NOMO-1 treated with dmso at 0.1 percent for 144 hours (cell line): Measurements from ENCODE around the gene DNAH12.
A peak's percentile ranks its signal among the peaks of the same experiment; 100 is the strongest.

Experiments
- DNase-seq: peaks from one replicate; lab custom pipeline; 2025; ENCODE audit not compliant: unreplicated experiment; lab: John Stamatoyannopoulos, UW

Gene DNAH12, protein sequence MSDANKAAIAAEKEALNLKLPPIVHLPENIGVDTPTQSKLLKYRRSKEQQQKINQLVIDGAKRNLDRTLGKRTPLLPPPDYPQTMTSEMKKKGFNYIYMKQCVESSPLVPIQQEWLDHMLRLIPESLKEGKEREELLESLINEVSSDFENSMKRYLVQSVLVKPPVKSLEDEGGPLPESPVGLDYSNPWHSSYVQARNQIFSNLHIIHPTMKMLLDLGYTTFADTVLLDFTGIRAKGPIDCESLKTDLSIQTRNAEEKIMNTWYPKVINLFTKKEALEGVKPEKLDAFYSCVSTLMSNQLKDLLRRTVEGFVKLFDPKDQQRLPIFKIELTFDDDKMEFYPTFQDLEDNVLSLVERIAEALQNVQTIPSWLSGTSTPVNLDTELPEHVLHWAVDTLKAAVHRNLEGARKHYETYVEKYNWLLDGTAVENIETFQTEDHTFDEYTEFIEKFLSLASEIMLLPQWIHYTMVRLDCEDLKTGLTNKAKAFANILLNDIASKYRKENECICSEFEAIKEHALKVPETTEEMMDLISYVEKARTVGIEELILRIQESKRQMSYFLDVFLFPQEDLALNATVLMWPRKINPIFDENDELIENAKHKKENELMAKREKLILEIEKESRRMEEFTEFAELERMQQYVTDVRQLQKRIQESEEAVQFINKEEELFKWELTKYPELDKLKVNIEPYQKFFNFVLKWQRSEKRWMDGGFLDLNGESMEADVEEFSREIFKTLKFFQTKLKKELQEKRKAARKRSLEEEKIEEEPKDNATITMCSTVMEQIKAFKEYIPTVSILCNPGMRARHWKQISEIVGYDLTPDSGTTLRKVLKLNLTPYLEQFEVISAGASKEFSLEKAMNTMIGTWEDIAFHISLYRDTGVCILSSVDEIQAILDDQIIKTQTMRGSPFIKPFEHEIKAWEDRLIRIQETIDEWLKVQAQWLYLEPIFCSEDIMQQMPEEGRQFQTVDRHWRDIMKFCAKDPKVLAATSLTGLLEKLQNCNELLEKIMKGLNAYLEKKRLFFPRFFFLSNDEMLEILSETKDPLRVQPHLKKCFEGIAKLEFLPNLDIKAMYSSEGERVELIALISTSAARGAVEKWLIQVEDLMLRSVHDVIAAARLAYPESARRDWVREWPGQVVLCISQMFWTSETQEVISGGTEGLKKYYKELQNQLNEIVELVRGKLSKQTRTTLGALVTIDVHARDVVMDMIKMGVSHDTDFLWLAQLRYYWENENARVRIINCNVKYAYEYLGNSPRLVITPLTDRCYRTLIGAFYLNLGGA (N-terminal part only)

DNA sequence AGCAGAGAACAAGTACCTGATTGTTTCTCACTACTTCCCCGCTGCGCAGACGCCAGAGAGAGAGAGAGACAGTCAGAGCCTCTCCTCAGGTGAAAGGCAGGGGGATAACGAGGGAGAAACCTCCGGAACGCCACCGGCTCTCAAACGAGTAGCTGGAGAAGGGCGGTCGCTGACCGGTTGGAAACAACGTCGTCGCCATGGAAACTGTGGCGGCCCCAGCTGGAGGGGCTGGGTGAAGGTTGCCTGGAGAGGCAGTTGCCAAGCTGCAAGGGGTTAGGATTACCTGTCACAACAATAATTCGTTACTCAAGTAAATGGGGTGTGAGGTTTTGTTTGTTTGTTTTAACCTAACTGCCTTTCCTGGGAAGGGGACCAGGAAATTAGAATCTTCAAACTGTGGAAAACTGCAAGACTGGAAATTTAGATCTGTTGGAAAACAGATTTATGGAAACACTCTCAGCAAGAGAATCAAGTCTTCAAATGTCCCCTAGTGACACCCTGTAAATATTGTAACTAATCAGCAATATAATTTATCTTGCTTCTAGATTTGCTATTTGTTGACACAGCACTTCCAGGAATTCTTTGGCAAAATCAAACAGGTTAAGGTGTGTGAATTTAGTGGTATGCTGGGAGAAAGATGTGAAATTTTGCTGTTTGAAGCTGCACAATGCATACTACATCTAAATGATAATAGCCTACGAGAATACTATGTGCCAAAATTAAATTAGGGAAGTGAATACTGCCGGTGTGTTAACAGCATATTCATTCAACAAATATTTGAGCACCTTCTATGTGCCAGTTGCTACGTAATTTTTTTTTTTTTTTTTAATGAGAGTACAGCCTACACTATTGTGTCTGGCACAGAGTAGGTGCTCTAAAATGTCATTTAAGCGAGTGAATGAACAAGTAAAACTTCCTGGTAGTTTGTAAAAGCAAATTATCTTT, at the start of gene DNAH12:
Gene DNAH12, minus strand, starts transcription at position 164 of the 945 bp plus-strand sequence. CDS start 1,474 bp downstream, outside the sequence.
- no peak for DNase-seq

GRCh38 chr3:57592306-57592705, 48.2 kb upstream of the DNAH12 start:
- DNase-seq: no peak

DNA sequence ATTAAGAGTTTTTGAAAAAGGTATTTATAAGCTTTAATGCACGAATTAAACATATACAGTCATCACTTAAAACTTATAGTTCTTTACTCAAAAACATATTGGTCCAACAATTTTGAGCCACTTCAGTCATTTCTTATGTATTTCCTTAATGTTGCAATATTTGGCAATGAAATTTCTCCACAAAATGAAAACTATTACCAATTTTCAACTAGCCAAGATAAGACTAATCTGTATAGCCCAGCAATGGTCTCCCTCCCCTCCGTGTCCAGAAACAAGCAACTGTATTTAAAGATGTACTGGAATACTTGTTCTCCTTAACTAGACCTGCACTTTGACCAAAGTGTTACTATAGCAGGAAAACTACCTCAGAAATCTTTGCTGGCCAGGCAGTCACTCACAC, 43.8 kb upstream of the DNAH12 start:
- no peak for DNase-seq

GRCh38 chr3:57586778-57587177, 42.6 kb upstream of the DNAH12 start:
- DNase-seq: no peak

GRCh38 chr3:57583544-57583943, 39.4 kb upstream of the DNAH12 start:
- no peak for DNase-seq

GRCh38 chr3:57582474-57583168, 38.5 kb upstream of the DNAH12 start:
- no peak for DNase-seq

GRCh38 chr3:57577801-57578200, 33.7 kb upstream of the DNAH12 start:
- no peak for DNase-seq

DNA sequence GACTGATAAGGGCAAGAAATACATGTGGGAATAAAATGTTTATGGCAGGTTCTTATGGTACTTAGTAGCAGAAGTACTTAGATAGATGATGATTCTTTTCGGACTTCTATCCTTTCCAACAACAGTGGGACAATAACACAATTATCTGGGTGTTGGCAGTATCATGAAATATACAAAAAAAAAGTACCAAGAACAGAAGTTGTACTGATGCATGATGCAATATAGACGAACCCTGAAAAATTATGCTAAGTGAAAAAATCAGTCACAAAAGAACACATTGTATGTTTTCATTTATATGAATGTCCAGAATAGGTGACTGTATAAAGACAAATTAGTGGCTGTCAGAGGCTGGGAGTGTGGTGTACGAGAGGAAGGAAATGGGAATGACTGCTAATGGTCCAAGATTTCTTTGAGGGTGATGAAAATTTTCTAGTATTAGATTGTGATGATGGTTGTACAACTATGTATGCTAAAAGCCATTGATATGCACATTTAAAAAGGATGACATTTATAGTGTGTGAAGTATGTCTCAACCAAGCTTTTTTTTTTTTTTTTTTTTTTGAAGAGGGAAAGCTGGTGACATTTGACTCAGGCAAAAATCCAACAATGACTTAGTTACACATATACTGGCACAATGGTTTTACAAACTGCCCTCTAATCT, 32.0 kb upstream of the DNAH12 start:
- DNase-seq: no peak

DNA sequence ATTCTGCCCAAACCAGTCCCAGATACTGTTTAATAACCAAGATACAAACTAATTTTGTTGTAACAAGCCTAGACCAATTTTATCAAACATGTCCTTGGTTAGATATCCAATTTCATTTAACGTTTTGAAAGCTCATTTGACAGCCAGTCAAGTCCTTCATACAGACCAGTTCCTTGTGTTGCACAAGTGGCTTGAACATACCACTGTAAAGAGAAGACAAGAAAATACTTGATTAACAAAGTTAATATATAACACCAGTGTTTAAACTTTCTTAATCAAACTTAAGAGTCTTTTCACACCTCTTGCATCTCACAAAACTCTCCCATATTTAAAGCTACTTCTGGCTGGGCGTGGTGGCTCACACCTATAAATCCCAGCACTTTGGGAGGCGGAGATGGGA, 28.0 kb upstream of the DNAH12 start:
- no peak for DNase-seq

DNA sequence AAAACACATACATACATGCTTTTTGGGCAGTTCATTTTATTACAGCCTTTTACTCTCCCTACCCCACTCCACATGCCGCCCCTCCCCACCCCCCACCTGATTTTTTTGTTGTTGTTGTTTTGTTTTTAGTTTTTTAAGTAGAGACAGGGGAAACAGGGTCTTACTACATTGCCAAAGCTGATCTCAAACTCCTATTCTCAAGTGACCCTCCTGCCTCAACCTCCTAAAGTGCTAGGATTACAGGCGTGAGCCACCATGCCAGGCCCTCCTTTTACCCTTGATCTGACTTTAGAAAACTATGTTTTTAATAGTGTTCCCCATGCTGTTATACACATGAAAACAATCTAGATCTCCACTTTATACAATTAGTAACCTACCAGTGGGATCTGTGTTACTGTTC, 26.7 kb upstream of the DNAH12 start:
- DNase-seq: no peak

DNA sequence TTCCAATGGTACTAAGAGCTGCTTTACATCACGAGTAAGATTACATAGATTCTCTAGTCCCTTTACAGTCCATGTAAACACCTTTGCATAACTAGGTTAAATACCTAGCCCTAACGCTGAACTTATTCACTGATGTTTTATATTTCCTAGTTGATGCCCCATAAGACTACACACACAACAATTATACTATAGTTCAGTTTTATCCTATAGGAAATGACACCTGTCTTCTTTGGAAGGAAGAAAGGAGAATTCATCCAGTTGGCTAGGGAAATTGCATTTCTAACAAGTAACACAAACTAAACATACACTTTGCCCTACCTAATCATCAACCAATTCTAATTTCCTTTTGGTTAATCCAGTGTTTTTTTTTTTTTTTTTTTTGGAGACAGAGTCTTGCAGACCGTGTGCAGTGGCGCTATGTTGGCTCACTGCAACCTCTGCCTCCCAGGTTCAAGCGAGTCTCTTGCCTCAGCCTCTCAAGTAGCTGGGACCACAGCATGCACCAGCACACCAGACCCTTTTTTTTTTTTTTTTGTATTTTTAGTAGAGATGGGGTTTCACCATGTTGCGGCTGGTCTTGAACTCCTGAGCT, 25.8 kb upstream of the DNAH12 start:
- DNase-seq: no peak

GRCh38 chr3:57559526-57559925, 15.4 kb upstream of the DNAH12 start:
- DNase-seq: no peak

DNA sequence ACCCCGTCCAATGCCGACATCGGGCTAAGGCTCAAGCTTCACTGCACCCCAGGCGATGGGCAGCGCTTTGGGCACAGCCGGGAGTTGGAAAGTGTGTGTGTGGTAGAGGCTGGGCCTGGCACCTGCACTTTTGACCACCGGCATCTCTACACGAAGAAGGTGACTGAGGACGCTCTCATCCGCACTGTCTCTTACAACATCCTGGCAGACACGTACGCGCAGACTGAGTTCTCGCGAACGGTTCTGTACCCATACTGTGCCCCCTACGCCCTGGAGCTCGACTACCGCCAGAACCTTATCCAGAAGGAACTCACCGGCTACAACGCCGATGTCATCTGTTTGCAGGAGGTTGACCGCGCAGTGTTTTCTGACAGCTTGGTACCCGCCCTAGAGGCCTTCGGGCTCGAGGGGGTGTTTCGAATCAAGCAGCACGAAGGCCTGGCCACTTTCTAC, 13.0 kb upstream of the DNAH12 start:
- no peak for DNase-seq

- no peak for DNase-seq
These were observed 12.4 kb upstream of the DNAH12 start for GRCh38 chr3:57556459-57557084.

GRCh38 chr3:57555738-57556458, 11.8 kb upstream of the DNAH12 start, which contains the start of gene PDE12:
PDE12 (plus strand) TSS chr3:57556274; CDS start chr3:57556380, 106 bp downstream.
- peak; percentile 86 for DNase-seq

DNA sequence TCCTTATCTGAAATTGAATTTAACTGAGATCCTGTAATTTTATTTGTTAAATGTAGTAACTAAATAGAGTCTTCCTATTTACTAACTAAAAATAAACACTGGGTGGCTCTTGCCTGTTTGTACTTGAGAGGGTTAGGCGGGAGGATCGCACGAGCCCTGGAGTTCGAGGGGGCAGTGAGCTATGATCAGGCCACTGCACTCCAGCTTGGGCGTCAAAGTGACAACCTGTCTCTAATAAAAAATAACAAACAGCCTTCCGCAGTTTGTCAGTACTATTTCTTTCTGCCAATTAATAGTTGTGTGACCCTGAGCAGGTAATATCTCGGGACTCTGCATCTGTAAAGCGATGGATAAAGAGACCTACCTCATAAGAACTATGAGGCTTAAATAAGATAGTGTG, 11.2 kb upstream of the DNAH12 start:
- DNase-seq: no peak

DNA sequence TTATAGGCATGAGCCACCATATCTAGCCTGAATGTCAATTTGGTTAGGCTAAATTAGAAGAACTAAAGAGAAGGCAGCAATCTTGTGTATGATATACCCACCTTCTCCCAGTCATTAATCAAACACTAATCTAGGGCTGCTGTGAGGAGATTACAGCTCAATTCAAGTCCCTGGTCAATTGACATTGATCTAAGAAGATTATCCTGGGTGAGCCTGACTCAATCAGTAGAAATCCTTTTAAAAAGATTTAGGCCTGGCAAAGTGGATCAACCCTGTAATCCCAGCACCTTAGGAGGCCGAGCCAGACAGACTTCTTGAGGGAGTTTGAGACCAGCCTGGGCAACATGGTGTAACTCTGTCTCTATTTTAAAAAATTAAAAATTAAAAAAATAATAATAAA, 2.5 kb upstream of the DNAH12 start:
- DNase-seq: no peak
